Stimulated activated CD8-positive, alpha-beta memory T cell treated with anti-CD3 and anti-CD28 coated beads, Interleukin-7, amount 100 ng/mL, for 1 hour (primary cell): ENCODE measurements around the gene PDLIM3.

Experiments
- DNase-seq, 2 donors: peaks; one replicate each; pipeline ENCODE4 v3.0.0-alpha.2; 2020; ENCODE audit warnings: low read depth in 2 of 2

PDLIM3 gene

DNA sequence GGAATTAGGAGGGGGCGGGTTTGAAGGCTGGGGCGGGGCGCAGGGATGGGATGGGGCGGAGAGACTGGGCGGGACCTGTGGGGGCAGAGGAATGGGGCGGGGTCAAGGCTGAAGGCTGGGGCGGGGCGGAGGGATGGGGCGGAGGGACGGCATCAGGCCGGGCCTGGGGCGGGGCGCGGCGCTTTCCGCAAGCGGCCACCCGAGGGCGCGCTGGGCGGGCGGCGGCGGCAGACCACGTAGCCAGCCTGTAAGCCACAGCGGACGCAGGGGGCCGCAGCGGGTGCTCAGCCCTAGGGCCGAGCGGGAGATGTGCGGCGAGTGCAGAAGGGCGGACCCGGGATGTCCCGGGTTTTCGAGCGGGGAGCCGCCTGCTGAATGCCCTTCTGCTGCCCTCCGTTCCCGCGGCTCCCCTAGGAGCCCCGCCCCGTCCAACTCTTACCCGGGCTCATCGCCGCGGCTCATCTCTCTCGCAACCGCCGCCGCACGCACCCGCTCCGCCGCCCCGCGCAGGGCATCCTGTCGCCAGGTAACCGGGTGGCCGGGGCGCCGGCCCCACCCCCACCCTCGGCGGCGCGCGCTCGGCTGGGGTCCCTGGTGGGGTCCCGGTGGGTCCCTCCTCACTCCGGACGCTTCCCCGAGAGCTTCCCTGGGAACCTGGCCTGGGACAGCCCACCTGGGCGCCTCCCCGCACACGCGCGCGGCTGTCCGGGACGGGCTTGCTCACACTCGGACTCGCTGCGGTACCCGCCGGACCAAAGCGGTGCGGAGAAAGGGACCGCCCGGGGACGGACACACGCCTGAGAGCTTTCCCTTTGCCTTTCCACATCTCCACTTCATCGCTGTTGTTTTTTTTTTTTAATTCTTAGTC is 63.8 kb downstream of the PDLIM3 start, which contains the start of gene CCDC110:
TSS of gene CCDC110 (minus strand) at position 499 of the 868 bp plus-strand sequence. CDS start at position 449, 50 bp downstream.
- peak; percentile 60 to 79 for DNase-seq

DNA sequence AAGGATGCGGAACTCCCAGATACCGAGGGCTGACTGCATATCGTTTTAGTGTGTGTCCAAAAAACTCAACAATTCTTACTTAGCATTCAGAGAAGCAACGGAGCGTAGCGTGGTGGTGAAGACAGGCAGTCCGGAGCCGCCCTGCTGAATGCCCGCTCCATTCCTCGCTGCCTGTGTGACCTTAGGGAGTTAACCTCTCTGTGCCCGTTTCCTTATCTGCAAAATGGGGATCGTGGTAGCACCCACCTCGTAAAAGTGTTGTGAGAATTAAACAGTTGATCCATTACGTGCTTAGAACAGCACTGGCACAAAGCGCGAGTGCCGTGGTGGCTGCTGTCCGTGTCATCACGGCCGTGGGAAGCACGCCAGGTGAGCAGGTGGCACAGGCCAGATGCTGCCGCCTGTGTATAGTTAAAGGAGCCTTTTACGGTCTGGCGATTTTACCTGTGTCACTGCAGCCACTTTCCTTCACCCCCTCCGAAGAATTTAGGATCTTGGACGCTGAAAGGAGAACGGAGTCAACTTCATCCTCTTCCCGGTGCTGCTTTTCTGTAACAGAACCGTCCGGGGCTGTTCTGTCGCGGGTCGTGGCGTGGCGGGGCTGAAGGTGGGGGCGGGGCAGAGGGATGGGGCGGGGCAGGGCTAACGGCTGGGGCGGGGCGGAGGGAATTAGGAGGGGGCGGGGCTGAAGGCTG is 64.7 kb downstream of the PDLIM3 start:
- DNase-seq: peak in 1 of 2 donors; percentile 17

DNA sequence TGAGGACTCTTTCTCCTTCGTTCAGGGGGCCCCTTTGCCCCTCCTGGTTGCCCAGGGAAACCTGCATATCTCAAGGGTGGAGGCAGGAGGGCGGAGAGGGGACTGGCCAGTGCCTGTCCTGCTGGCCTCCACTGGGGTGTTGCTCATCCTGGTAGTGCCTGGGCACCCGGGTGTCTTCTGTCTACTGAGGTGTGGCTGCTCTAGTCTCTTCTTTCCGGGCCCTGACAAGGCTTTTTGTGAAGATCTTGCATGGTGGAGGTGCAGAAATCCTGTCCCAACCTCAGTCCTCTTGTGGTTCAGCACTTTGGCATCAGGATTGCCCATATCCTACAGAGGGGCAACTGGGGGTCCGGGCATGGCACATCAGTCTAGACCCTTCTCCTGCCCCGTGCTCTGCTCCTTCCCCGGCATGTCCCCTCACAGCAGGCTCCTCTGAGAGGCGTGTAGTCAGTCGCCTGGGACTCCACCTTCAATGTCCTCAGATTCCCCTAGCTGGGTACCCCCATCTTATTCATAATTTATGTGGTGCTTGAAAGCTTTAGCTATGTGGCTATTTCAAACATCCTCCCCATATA is 65.6 kb downstream of the PDLIM3 start:
- no peak for DNase-seq

DNA sequence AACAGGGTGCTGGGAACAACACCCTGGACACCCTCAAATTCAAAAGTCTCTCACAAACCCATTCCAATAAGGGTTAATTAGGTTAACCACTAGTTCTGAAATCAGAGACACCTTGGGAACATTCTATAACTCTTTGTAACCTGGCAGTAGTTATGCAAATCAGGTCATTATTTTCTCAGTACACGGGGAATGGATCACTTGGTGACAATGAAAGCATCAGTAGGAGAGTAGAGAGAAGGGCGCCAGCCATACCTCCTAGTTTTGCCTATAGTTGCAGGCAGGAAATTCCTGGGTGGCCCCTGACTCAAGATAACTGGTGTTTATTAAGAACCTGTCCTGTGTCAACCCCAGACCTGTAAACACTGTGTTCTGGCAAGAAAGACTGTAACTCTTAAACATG is 66.3 kb downstream of the PDLIM3 start:
- no peak for DNase-seq

DNA sequence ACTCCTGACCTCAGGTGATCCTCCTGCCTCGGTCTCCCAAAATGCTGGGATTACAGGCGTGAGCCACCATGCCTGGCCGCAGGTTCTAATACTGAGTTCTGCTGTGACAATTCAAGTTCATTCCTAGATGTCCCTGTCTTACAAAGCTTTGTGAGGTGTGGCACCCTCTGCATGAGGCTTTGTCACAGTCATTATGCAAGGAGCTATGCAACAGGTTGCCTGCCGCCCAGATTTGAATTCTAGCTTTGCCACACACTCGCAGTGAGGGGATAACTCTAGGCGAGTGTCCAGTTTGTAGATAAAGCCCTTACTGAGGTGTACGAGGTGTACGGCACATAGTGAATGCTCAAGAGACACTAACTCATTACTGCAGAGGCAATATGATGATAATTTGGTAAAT is 67.3 kb downstream of the PDLIM3 start:
- DNase-seq: no peak

DNA sequence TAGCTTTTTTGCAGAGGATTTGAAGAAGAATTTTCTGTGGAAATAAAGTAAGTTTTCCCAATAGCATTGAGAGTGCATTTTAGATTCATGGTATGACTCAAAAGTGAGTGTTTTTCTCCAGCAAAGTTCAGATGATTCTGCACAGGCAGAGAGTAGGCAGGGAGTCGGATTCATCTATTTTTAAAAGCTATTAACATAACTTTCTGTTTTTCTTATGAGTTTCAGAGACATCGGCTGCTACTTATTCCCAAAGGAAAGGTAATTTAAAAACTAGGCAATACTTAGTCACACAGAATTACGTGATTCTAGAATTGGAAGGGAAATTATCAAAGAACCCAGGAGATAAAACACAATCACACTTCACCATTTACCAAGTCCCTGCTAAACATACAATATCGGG is 68.2 kb downstream of the PDLIM3 start:
- no peak for DNase-seq

DNA sequence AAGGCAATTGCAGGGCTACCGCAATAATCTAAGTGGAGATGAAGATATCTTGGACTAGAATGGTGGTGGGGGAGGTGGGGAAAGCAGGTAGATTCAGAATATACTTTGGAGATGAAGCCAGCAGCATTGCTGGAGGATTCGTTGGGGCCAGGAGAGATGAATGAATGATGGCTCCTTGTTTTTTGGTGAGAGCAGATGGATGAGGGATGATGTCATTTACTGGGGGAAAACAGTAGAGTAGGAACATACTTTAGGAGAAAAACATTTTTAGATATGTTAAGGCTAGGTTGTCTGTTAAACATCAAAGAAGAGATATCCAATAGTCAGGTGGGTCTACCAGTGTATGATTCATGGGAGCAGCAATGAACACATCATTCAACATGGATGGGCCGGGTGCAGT is 69.6 kb downstream of the PDLIM3 start:
- DNase-seq: no peak

DNA sequence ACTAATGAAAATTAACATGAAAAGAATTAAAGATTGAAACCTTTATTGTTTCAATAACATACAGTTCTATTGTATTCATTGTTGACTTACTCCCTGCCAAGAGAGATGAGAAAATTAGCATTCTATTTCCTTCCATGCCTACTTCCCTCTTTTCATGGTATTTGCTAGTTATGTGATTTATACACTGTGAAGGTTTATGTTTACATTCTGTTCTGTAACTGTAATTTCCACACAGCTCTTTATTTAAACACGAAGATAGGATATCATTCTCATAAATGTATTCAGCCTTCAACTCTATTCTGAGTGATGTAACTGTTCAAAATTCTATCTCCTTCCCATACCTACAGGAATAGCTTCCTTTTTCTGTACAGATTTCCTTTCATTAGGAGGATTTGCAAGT is 70.4 kb downstream of the PDLIM3 start:
- DNase-seq: no peak

DNA sequence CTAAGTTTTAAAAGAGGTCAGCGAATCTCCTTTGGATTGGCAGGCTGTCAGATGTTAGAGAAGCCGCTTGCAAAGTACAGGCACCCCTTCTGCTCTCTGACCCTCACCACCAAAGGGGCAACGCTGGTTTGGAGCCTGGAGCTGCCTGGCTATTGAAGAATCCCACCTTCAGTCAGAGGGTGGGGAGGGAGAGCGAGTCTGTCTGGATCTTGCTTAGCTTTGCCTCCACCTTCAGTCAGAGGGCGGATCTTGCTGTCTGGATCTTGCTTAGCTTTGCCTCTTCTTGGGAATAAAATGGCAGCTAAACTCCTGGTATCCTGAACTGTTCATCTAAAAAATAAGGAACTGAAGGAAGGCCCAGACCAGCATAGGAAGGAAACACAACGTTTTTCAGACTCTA is 71.1 kb downstream of the PDLIM3 start:
- DNase-seq: no peak

DNA sequence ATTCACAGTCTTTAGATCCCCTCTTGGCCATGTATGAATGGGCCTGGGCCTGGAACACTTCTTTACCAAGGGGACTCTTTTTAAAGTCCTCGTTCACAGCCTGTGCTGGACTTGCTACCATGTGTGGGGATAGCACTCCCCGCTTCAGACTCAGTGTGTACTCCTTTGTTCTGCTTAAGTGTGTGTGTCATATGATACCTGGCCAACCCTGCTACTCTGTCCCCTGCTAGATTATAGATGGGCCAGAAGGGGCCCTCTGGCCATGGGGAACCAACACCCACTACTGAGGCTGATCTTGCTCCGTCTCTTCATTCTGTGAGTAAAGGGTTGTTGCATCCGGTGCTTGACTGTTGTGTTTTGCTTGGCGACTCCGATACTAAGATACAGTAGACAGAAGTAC is 71.8 kb downstream of the PDLIM3 start:
- no peak for DNase-seq

DNA sequence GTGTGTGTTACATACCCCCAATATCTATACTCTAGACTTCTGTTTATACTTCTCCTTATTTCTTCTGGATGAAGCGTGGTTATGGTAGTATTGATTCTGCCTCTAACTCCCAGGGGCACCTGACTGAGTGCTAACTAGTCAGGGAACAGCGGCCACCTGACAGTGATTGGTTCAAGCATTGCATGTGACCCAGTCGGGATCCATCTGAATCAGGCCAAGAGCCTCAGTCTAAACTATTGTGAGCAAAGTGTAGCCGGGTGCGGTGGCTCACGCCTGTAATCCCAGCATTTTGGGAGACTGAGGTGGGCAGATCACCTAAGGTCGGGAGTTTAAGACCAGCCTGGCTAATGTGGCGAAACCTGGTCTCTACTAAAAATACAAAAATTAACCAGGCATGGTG is 73.7 kb downstream of the PDLIM3 start:
- no peak for DNase-seq

DNA sequence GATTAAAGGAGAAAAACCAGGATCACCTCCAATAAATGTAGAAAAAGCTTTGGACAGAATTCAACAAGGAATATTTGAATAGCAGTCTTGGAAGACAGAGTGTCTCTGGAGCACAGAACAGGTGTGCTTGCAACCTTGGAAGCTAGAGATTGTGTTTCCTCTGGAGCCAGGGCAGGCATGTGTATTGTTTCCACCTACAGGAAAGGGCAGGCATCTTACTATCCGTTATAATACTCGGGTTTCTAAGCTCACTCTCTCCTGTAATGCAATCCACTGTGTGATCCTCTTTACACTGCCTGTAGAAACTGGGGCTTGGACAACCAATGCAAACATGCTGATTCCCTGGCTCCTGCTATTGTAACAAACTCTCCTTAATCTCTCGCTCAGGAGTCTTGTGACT is 78.2 kb downstream of the PDLIM3 start:
- DNase-seq: no peak

DNA sequence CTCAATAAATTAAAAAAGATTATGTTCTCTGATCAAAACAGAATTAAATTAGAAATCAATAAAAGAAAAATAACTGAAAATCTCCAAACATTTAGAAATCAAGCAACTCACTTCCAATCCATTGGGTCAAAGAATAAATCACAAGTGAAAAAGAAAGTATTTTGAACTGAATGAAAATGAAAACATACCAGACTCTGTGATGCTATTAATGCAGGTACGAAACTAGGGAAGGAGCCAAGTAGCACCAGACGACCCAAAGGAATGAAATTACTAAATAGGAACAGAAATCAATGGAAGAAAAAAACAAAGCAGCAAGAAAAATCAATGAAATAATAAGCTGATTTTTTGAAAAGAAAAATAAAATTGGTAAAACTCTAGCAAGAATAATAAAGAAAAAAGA is 79.2 kb downstream of the PDLIM3 start:
- DNase-seq: no peak
